ENCODE measurements around the gene LTO1. TPM values are rescaled to one million over a fixed set of nuclear protein-coding genes. Genes with fewer than 3 reads are reported as not detected.
A peak's percentile ranks its signal among the peaks of the same experiment; 100 is the strongest.

LTO1 gene
- total and polyA plus RNA-seq, 3 donors from 2014 or later: 27.0 to 38.7 (median 38.0) TPM

DNA sequence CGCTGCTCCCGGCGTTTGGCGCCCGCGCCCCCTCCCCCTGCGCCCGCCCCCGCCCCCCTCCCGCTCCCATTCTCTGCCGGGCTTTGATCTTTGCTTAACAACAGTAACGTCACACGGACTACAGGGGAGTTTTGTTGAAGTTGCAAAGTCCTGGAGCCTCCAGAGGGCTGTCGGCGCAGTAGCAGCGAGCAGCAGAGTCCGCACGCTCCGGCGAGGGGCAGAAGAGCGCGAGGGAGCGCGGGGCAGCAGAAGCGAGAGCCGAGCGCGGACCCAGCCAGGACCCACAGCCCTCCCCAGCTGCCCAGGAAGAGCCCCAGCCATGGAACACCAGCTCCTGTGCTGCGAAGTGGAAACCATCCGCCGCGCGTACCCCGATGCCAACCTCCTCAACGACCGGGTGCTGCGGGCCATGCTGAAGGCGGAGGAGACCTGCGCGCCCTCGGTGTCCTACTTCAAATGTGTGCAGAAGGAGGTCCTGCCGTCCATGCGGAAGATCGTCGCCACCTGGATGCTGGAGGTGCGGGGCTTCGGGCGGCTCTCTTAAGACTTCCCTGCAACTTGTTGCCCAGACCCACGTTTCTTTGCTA lies 34.1 kb downstream of the LTO1 start, which contains the start of gene CCND1:
Gene CCND1 (plus strand): TSS at position 162 of the 587 bp plus-strand sequence. CDS start 158 bp downstream, at position 320.
- Histone ChIP-seq H3K4me3 (peak within 1 kb of the TSS; percentile 60 to 73), H3K9me3 (no peaks in the 10 kb centered on the region), H3K4me1 (peaks cover 37% of the 10 kb centered on the region), H3K27me3 (no peaks in the 10 kb centered on the region), H3K36me3 (ENCODE audit: low read depth, missing control alignments) (no peaks in the 10 kb centered on the region), H3K27ac (peak within 1 kb of the TSS; percentile 37 to 86)
- intact Hi-C loops (cut with DNase I; ENCODE audit: low total_unique reads): no loop called here
- DNase-seq: peak; percentile 66
- TF ChIP-seq, protein P1, sequence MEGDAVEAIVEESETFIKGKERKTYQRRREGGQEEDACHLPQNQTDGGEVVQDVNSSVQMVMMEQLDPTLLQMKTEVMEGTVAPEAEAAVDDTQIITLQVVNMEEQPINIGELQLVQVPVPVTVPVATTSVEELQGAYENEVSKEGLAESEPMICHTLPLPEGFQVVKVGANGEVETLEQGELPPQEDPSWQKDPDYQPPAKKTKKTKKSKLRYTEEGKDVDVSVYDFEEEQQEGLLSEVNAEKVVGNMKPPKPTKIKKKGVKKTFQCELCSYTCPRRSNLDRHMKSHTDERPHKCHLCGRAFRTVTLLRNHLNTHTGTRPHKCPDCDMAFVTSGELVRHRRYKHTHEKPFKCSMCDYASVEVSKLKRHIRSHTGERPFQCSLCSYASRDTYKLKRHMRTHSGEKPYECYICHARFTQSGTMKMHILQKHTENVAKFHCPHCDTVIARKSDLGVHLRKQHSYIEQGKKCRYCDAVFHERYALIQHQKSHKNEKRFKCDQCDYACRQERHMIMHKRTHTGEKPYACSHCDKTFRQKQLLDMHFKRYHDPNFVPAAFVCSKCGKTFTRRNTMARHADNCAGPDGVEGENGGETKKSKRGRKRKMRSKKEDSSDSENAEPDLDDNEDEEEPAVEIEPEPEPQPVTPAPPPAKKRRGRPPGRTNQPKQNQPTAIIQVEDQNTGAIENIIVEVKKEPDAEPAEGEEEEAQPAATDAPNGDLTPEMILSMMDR (IDR thresholded peaks at IDR 0.05): no peak
- no peak for TF ChIP-seq POLR2A (IDR thresholded peaks at IDR 0.05)
- WGBS, 2 donors: 0 to 1% methylated on average over 9 to 46 of the region's 49 CpGs

DNA sequence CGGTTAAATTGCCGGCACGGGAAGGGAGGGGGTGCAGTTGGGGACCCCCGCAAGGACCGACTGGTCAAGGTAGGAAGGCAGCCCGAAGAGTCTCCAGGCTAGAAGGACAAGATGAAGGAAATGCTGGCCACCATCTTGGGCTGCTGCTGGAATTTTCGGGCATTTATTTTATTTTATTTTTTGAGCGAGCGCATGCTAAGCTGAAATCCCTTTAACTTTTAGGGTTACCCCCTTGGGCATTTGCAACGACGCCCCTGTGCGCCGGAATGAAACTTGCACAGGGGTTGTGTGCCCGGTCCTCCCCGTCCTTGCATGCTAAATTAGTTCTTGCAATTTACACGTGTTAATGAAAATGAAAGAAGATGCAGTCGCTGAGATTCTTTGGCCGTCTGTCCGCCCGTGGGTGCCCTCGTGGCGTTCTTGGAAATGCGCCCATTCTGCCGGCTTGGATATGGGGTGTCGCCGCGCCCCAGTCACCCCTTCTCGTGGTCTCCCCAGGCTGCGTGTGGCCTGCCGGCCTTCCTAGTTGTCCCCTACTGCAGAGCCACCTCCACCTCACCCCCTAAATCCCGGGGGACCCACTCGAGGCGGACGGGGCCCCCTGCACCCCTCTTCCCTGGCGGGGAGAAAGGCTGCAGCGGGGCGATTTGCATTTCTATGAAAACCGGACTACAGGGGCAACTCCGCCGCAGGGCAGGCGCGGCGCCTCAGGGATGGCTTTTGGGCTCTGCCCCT lies 34.7 kb downstream of the LTO1 start:
- Histone ChIP-seq H3K36me3 (ENCODE audit: low read depth, missing control alignments) (no peaks in the 10 kb centered on the region), H3K27me3 (no peaks in the 10 kb centered on the region), H3K9me3 (no peaks in the 10 kb centered on the region), H3K4me3 (peak overlapping the region; percentile 60 to 73), H3K4me1 (peaks cover 37% of the 10 kb centered on the region), H3K27ac (peak overlapping the region in 1 of 2 donors; percentile 37)
- intact Hi-C loops (cut with DNase I; ENCODE audit: low total_unique reads): no loop called here
- WGBS, 2 donors: 4% methylated on average over 25 to 43 of the region's 43 CpGs
- TF ChIP-seq POLR2A (IDR thresholded peaks at IDR 0.05): no peak
- TF ChIP-seq, protein P1 (IDR thresholded peaks at IDR 0.05): no peak
- no peak for DNase-seq

DNA sequence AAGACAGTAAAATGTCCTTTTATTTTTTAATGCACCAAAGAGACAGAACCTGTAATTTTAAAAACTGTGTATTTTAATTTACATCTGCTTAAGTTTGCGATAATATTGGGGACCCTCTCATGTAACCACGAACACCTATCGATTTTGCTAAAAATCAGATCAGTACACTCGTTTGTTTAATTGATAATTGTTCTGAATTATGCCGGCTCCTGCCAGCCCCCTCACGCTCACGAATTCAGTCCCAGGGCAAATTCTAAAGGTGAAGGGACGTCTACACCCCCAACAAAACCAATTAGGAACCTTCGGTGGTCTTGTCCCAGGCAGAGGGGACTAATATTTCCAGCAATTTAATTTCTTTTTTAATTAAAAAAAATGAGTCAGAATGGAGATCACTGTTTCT lies 35.3 kb downstream of the LTO1 start:
- H3K9me3 ChIP-seq: no peaks in the 10 kb centered on the region
- H3K27me3 ChIP-seq: no peaks in the 10 kb centered on the region
- peak overlapping the region in 1 of 2 donors; percentile 73 for H3K4me3 ChIP-seq
- no peaks in the 10 kb centered on the region for H3K36me3 ChIP-seq (ENCODE audit: low read depth, missing control alignments)
- H3K4me1 ChIP-seq: peaks cover 34% of the 10 kb centered on the region
- H3K27ac ChIP-seq: no peak overlapping the region
- intact Hi-C loops (cut with DNase I; ENCODE audit: low total_unique reads): loop anchor here (10.0 kb wide), 2 partner anchors 195 to 345 kb away; partner anchors contain the start of gene MYEOV
- no peak for DNase-seq
- no peak for TF ChIP-seq POLR2A (IDR thresholded peaks at IDR 0.05)
- TF ChIP-seq, protein P1 (IDR thresholded peaks at IDR 0.05): no peak
- WGBS, 2 donors: 20 to 25% methylated on average over 9 of the region's 9 CpGs

DNA sequence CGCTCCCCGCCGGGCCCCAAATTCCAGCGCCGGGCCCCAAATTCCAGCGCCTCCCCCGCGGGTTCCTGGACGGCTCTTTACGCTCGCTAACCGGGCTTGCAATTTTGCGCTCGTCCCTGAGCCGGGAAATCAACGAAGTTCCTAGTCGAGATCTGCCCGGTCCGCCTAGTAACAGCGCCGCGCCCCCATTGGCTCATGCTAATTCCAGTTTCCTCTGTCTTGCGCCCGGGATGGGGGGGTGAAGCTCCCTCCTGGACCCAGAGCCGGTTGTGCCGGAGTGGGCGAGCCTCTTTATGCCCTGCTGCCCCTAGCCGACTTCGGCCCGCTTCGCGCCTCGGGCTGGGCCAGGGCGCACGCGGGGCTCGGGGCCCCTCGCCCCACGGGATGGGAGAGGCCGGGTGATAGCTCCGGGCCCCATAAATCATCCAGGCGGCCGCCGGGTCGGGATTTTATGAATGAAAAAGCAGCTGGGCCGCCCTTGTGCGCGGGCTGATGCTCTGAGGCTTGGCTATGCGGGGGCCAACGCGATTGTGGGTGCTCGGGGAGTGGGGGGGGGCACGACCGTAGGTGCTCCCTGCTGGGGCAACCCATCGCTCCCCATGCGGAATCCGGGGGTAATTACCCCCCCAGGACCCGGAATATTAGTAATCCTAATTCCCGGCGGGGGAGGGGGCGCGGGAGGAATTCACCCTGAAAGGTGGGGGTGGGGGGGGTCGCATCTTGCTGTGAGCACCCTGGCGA lies 36.0 kb downstream of the LTO1 start:
- Histone ChIP-seq H3K9me3 (no peaks in the 10 kb centered on the region), H3K4me3 (peak overlapping the region in 1 of 2 donors; percentile 61), H3K36me3 (ENCODE audit: low read depth, missing control alignments) (no peaks in the 10 kb centered on the region), H3K27ac (peak overlapping the region in 1 of 2 donors; percentile 67), H3K4me1 (peaks cover 27% of the 10 kb centered on the region), H3K27me3 (no peaks in the 10 kb centered on the region)
- TF ChIP-seq, protein P1 (IDR thresholded peaks at IDR 0.05): no peak
- TF ChIP-seq POLR2A (IDR thresholded peaks at IDR 0.05): no peak
- 1% methylated on average over 29 to 64 of the region's 64 CpGs for WGBS, 2 donors
- intact Hi-C loops (cut with DNase I; ENCODE audit: low total_unique reads): loop anchor here (10.0 kb wide), 2 partner anchors 194 to 344 kb away; partner anchors contain the start of gene MYEOV
- peak; percentile 93 for DNase-seq
